Mesothelial cell of epicardium (in vitro differentiated cells): ENCODE measurements around the gene TCF3. TPM values are rescaled to one million over a fixed set of nuclear protein-coding genes. Genes with fewer than 3 reads are reported as not detected.
A peak's percentile ranks its signal among the peaks of the same experiment; 100 is the strongest.
"Not testable (repeated sequence)": the region's sequence is repeated elsewhere in the genome, so short reads cannot be mapped to it uniquely, and the experiment has no call there.

Experiments used
- DNase-seq, 2 experiments: peaks; one replicate each; pipeline ENCODE4 v3.0.0; 2021; ENCODE audit warnings: low spot score in 2 of 2; ENCODE audit not compliant: unreplicated experiment in 2 of 2
- H3K27ac Mint-ChIP-seq: 2 replicates; pipeline ENCODE4 v1.8.0; 2021; ENCODE audit warnings: mixed read lengths
- H3K27me3 Mint-ChIP-seq: 2 replicates; pipeline ENCODE4 v1.8.0; 2021; ENCODE audit warnings: low read depth, mixed read lengths
- H3K36me3 Mint-ChIP-seq: 2 replicates; pipeline ENCODE4 v1.8.0; 2021; ENCODE audit warnings: mixed read lengths
- H3K4me1 Mint-ChIP-seq: 2 replicates; pipeline ENCODE4 v1.8.0; 2021; ENCODE audit warnings: mixed read lengths
- H3K4me3 Mint-ChIP-seq: 2 replicates; pipeline ENCODE4 v1.8.0; 2021; ENCODE audit warnings: mild to moderate bottlenecking, moderate library complexity, mixed read lengths
- H3K9me3 Mint-ChIP-seq: 2 replicates; pipeline ENCODE4 v1.8.0; 2021; ENCODE audit warnings: mixed read lengths
- total RNA-seq: library from RNA; stranded (reverse); gene quantifications from 3 replicates; pipeline ENCODE4 v1.2.1, GENCODE V29; 2021
- TF ChIP-seq, protein P1 (sequence below): fragments of 200-600 bp; sonication (generic); IDR thresholded peaks from one replicate; pipeline ENCODE4 v1.5.0; 2021; ENCODE audit warnings: antibody characterized with exemption; ENCODE audit not compliant: unreplicated experiment

The TCF3 gene
- total RNA-seq, 1 donor from 2014 or later, result 227 TPM

DNA sequence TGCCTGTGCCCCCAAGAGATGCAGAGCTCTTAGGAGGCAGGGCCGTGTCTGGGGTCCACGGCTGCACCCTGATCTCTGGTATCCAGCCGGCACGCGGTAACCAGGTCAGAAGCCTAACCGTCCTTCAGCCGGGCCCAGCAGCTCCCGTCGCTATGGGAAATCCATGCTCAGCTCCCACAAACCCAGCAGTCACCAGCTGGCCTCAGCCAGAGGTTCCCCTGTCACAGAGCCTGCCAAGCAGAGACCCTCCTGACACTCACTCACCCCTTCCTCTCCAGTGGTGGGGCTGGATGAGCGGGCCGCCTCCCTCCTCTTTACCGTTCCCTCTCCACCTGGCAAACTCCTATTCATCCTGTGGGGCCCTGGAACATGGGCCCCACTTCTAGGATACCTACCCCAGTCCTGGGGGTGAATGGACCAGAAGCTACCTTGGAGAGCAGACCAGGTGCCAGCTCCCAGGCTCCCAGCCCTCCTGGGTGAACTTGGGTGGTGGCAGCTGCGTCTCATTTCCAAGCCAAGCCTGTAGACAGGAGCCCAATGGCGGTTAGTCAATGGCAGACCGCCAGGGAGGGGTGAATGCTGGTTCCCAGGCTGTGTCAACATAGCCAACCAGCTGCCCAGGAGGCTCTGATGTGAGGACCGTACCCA lies 21.4 kb upstream of the TCF3 start:
- Mint-ChIP-seq H3K4me1 (peaks cover 1% of the 10 kb centered on the region), H3K9me3 (no peaks in the 10 kb centered on the region), H3K4me3 (no peak overlapping the region), H3K27me3 (peaks cover 89% of the 10 kb centered on the region), H3K36me3 (no peaks in the 10 kb centered on the region), H3K27ac (no peak overlapping the region)
- TF ChIP-seq, protein P1, sequence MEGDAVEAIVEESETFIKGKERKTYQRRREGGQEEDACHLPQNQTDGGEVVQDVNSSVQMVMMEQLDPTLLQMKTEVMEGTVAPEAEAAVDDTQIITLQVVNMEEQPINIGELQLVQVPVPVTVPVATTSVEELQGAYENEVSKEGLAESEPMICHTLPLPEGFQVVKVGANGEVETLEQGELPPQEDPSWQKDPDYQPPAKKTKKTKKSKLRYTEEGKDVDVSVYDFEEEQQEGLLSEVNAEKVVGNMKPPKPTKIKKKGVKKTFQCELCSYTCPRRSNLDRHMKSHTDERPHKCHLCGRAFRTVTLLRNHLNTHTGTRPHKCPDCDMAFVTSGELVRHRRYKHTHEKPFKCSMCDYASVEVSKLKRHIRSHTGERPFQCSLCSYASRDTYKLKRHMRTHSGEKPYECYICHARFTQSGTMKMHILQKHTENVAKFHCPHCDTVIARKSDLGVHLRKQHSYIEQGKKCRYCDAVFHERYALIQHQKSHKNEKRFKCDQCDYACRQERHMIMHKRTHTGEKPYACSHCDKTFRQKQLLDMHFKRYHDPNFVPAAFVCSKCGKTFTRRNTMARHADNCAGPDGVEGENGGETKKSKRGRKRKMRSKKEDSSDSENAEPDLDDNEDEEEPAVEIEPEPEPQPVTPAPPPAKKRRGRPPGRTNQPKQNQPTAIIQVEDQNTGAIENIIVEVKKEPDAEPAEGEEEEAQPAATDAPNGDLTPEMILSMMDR, result no peak
- DNase-seq, result no peak

DNA sequence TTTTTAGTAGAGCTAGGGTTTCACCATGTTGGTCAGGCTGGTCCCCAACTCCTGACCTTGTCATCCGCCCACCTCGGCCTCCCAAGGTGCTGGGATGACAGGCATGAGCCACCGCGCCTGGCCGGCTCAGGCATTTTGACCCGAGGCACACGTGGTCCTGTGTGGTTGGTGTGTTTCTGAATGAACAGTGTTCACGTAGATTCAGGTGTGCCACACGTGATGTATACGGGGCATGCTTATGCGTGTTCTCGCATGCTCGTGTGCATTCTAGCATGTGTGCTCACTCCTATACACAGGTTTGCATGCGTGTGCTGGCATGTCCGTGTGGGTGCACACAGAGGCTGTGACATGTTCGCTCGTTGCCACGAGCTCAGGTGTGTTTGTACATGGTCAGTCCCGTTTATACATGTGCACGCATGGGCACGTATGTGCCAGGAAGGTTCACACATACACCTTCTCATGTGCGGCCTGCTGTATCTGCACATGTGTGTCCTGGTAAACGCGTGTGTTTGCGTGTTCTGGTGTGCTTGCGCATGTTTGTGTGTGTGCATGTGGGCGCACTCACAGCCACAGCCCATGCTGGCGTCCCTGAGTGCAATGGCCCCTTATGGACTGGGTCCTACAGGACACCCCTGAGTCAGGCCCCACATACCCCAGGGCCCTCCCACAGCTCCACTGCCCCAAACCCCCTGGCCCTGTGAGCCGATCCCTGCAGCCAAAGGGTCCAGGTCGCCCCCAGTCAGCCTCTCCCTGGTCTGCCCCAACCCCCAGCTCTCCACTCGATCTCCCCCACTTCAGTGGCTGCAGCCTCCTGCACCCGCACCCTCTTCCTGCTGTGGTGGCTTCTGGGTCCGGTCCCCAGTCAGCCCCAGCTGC lies 20.6 kb upstream of the TCF3 start:
- Mint-ChIP-seq H3K27me3 (peaks cover 90% of the 10 kb centered on the region), H3K4me3 (no peak overlapping the region), H3K9me3 (no peaks in the 10 kb centered on the region), H3K4me1 (peaks cover 8% of the 10 kb centered on the region), H3K27ac (no peak overlapping the region), H3K36me3 (no peaks in the 10 kb centered on the region)
- TF ChIP-seq, protein P1, result no peak
- DNase-seq, result no peak

DNA sequence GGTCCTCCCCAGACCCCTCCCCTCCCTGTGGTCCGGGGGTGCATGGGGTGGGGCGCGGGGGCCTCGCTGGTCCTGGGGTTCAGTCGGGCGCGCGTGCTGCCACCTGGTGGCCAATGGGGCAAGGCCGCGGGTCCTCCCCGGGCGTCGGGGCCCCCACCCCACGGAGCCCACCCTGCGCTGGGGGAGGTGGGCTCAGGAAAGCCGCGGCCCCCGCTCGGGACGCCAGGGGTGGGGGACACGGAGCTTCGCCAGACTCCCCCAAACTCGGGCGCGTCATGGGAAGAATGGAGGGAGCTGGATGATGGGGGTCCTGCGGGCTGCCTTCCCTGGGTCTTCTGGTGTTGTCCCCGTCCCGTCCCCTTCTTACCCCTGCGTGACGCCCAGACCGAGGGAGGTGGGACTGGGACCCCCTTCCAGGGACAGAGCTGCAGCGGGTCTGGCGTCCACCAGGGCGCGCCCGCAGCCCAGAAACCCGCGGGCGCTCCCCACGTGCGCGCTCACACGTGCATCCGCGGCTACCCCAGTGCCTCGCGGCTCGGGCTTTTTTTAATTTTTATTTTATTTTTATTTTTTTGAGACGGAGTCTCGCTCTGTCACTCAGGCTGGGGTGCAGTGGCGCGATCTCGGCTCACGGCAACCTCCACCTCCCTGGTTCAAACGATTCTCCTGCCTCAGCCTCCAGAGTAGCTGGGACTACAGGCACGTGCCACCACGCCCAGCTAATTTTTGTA lies 19.8 kb upstream of the TCF3 start:
- Mint-ChIP-seq H3K27me3 (peaks cover 88% of the 10 kb centered on the region), H3K27ac (no peak overlapping the region), H3K36me3 (no peaks in the 10 kb centered on the region), H3K4me3 (no peak overlapping the region), H3K9me3 (no peaks in the 10 kb centered on the region), H3K4me1 (peaks cover 11% of the 10 kb centered on the region)
- TF ChIP-seq, protein P1, result peak; percentile 79
- DNase-seq, result no peak

DNA sequence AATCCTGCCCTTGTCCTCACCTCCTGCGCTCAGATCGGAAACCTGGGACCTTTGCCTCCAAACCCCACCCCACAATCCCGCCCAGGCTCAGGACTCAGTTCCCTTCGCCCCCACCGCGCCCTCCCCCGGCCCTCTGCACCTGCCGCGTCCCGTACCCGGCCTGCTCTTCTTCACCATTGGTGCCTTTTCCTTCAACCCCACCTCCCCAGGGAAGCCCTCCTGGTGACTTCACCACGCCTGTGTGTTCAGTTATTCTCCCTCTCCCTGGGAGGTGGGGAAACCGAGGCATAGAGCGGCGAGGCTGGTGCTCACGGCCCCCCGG lies 19.3 kb upstream of the TCF3 start:
- Mint-ChIP-seq H3K4me3 (no peak overlapping the region), H3K27me3 (peaks cover 84% of the 10 kb centered on the region)

DNA sequence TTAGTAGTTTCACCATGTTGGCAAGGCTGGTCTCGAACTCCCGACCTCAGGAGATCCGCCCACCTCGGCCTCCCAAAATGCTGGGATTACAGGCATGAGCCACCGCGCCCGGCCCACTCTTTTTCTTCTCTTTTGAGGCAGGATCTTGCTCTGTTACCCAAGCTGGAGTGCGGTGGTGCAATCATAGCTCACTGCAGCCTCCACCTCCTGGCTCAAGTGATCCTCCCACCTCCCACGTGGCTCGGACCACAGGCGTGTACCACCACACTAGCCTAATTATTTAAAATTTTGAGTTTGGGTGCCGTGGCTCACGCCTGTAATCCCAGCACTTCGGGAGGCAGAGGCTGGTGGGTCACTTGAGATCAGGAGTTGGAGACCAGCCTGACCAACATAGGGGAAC lies 18.3 kb upstream of the TCF3 start:
- H3K4me3 Mint-ChIP-seq, H3K36me3 Mint-ChIP-seq, H3K27ac Mint-ChIP-seq, H3K9me3 Mint-ChIP-seq, DNase-seq: not testable (repeated sequence)
- H3K4me1 Mint-ChIP-seq, result peaks cover 11% of the 10 kb centered on the region
- H3K27me3 Mint-ChIP-seq, result peaks cover 76% of the 10 kb centered on the region

More for the DNA sequence above, 19.3 kb upstream of the TCF3 start:
- Mint-ChIP-seq H3K4me1 (peaks cover 11% of the 10 kb centered on the region), H3K27ac (no peak overlapping the region), H3K9me3 (no peaks in the 10 kb centered on the region), H3K36me3 (no peaks in the 10 kb centered on the region)
- TF ChIP-seq, protein P1, result no peak
- no peak for DNase-seq
